Activated B cell treated with CpG ODN at 0.5 μM for 24 hours (primary cell): ENCODE data around the gene AMN. TPM values are rescaled to one million over a fixed set of nuclear protein-coding genes. Genes with fewer than 3 reads are reported as not detected.
"Not testable (repeated sequence)": the region's sequence is repeated elsewhere in the genome, so short reads cannot be mapped to it uniquely, and the experiment has no call there.

ENCODE experiments used
- ATAC-seq: fragments of 200-7000 bp; cut with Tn5 transposase; one replicate; pipeline ENCODE4 v1.10.0; 2021; ENCODE audit warnings: low read depth, mild to moderate bottlenecking, moderate library complexity
- CTCF ChIA-PET: fragments of 350-600 bp; sonication (Branson Sonifier 250); formaldehyde crosslinking; loops from one replicate; lab custom pipeline; 2021; ENCODE audit warnings: antibody characterized with exemption; lab: Charles Lee
- POLR2A ChIA-PET: fragments of 350-600 bp; sonication (Branson Sonifier 250); formaldehyde crosslinking; loops from one replicate; lab custom pipeline; 2021; ENCODE audit warnings: antibody characterized with exemption; lab: Charles Lee
- DNase-seq: peaks from one replicate; pipeline ENCODE4 v3.0.0; 2022
- H3K27ac Mint-ChIP-seq: one replicate; pipeline ENCODE4 v1.8.0; 2020; ENCODE audit warnings: mixed read lengths
- H3K27me3 Mint-ChIP-seq: one replicate; pipeline ENCODE4 v1.8.0; 2021; ENCODE audit warnings: mixed read lengths
- H3K36me3 Mint-ChIP-seq: one replicate; pipeline ENCODE4 v1.8.0; 2021; ENCODE audit warnings: low read depth, mixed read lengths
- H3K4me1 Mint-ChIP-seq: one replicate; pipeline ENCODE4 v1.8.0; 2021; ENCODE audit warnings: mixed read lengths
- H3K4me3 Mint-ChIP-seq: one replicate; pipeline ENCODE4 v1.8.0; 2020; ENCODE audit warnings: mild to moderate bottlenecking, mixed read lengths
- H3K9me3 Mint-ChIP-seq: one replicate; pipeline ENCODE4 v1.8.0; 2020; ENCODE audit warnings: mixed read lengths
- intact Hi-C: fragments of 100-400 bp; cut with micrococcal nuclease; formaldehyde crosslinking; loops from one replicate; pipeline ENCODE4 v1.15.1; 2024
- total RNA-seq: library from RNA; stranded (reverse); gene quantifications from 2 replicates; pipeline ENCODE4 v1.2.3, GENCODE V29; 2022
- TF ChIP-seq, protein P1 (sequence below): fragments of 200-600 bp; IDR thresholded peaks from one replicate; pipeline ENCODE4 v1.8.0; 2022; ENCODE audit warnings: antibody characterized with exemption, mild to moderate bottlenecking

AMN gene
- total RNA-seq, 1 donor from 2014 or later, result 4.4 TPM

DNA sequence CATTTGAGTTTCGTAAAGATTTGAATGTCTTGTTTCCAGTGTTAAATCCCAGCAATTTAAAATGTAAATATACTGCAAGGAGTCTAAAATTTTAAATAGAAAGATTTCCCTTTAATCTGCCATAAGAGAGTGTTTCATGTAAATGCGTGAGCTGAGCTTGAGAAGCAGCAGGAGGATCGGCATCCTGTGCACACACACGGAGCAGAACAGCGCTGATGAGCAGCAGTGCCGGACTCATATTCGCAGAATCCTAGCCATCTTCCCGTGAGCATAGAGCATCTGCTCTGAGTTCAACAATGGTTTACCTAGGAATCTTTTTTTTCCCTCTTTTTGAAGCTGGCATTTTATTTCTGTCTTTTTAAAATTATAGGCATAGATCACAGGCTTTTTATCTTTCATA lies 29.8 kb upstream of the AMN start:
- Mint-ChIP-seq H3K9me3 (no peaks in the 10 kb centered on the region), H3K4me3 (no peak overlapping the region), H3K36me3 (peaks cover 84% of the 10 kb centered on the region), H3K27ac (no peak overlapping the region), H3K27me3 (no peaks in the 10 kb centered on the region), H3K4me1 (peaks cover 10% of the 10 kb centered on the region)
- intact Hi-C loops, result no loop called here
- ChIA-PET POLR2A (interaction anchor here (0.6 to 0.7 kb wide), 2 partner anchors 75 to 124 kb away, joined by 3 to 6 read pairs; no protein-coding TSS in a partner anchor), CTCF (no interaction called here)
- DNase-seq (no peak), ATAC-seq (no peak)
- TF ChIP-seq, protein P1, sequence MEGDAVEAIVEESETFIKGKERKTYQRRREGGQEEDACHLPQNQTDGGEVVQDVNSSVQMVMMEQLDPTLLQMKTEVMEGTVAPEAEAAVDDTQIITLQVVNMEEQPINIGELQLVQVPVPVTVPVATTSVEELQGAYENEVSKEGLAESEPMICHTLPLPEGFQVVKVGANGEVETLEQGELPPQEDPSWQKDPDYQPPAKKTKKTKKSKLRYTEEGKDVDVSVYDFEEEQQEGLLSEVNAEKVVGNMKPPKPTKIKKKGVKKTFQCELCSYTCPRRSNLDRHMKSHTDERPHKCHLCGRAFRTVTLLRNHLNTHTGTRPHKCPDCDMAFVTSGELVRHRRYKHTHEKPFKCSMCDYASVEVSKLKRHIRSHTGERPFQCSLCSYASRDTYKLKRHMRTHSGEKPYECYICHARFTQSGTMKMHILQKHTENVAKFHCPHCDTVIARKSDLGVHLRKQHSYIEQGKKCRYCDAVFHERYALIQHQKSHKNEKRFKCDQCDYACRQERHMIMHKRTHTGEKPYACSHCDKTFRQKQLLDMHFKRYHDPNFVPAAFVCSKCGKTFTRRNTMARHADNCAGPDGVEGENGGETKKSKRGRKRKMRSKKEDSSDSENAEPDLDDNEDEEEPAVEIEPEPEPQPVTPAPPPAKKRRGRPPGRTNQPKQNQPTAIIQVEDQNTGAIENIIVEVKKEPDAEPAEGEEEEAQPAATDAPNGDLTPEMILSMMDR, result no peak

DNA sequence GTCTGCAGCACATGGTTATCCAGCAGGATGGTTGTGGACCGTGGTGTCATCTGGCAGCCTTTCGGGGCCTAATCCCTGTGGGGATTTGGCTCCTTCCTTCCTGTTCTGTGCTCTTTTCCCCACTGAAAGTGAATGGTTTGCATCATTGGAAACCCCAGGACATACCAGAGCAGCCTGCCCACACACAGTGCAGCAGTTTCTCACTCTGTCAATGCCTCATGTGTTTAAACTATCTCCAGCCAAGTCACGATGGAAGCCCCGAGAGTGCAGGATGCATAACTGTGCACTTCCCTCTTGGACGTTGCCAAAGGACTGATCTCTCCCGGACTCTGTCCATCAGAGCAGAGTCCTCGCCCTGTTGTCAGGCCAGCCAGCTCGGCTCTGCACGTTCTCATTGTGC lies 29.0 kb upstream of the AMN start:
- Mint-ChIP-seq H3K36me3 (peaks cover 82% of the 10 kb centered on the region), H3K27me3 (no peaks in the 10 kb centered on the region), H3K4me1 (peaks cover 17% of the 10 kb centered on the region), H3K4me3 (no peak overlapping the region), H3K9me3 (no peaks in the 10 kb centered on the region), H3K27ac (no peak overlapping the region)
- intact Hi-C loops, result no loop called here
- CTCF ChIA-PET, result no interaction called here
- TF ChIP-seq, protein P1, result no peak
- POLR2A ChIA-PET, result no interaction called here
- no peak for DNase-seq
- ATAC-seq, result no peak

DNA sequence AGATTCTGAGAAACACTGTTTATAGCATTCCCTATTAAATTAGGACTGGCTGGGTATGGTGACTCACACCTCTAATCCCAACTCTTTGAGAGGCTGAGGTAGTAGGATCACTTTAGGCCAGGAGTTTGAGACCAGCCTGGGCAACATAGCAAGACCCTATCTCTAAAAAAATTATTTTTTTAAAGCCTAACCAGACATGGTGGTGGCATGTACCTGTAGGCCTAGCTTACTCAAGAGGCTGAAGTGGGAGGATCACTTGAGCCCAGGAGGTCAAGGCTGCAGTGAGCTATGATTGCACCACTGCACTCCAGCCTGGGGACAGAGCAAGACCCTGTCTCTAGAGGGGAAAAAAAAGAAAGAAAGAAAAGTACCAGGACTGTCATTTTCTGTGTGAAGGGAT lies 25.7 kb upstream of the AMN start:
- peaks cover 49% of the 10 kb centered on the region for H3K4me1 Mint-ChIP-seq
- H3K4me3 Mint-ChIP-seq, ATAC-seq, H3K27ac Mint-ChIP-seq, H3K27me3 Mint-ChIP-seq, CTCF ChIA-PET, DNase-seq, intact Hi-C loops, H3K9me3 Mint-ChIP-seq: not testable (repeated sequence)
- POLR2A ChIA-PET, result interaction anchor here (1.2 kb wide), 1 partner anchor 53 kb away, joined by 3 read pairs; no protein-coding TSS in a partner anchor
- H3K36me3 Mint-ChIP-seq, result peaks cover 80% of the 10 kb centered on the region

DNA sequence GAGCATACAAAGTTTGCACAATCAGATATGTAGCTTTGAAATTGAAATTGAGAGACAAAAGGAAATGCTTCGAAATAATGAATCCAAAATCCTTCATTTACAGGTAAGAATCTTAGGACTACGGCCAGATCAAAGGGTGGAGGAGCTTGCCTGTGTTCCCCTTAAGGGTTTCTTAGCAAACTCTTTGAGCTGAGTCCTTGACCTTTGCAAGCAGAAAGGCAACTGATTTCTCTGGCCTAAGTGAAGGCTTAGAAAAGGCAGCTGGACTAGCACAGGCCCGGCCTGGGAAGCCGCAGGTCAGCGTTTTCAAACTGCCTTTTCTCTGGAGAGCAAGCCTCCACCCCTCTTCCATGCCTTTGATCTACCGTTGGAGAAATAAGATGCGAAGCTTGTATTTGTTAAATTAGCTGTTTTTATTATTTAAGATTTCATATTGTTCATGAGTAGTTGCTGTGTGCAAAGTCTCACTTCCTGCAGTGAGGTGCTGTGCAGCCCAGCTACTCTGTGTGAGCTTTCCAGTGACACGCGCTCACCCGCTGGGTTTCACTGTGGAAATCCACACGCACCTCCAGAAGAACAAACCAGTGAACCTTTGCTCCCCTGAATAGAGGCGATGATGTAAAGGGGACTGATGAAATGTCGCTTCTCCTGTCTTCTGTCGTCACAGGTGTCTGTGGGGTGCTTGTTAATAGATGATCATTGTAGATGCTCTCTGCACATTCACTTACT lies 25.0 kb upstream of the AMN start:
- Mint-ChIP-seq H3K4me1 (peaks cover 56% of the 10 kb centered on the region), H3K36me3 (peaks cover 77% of the 10 kb centered on the region), H3K27me3 (no peaks in the 10 kb centered on the region), H3K4me3 (no peak overlapping the region), H3K9me3 (no peaks in the 10 kb centered on the region), H3K27ac (peak overlapping the region; percentile 63)
- intact Hi-C loops, result no loop called here
- DNase-seq, result no peak
- ChIA-PET POLR2A (interaction anchor here (1.2 kb wide), 1 partner anchor 52 kb away, joined by 3 read pairs; no protein-coding TSS in a partner anchor), CTCF (interaction anchor here (0.6 kb wide), 1 partner anchor 825 kb away, joined by 3 read pairs; no protein-coding TSS in a partner anchor)
- TF ChIP-seq, protein P1, result no peak
- no peak for ATAC-seq

DNA sequence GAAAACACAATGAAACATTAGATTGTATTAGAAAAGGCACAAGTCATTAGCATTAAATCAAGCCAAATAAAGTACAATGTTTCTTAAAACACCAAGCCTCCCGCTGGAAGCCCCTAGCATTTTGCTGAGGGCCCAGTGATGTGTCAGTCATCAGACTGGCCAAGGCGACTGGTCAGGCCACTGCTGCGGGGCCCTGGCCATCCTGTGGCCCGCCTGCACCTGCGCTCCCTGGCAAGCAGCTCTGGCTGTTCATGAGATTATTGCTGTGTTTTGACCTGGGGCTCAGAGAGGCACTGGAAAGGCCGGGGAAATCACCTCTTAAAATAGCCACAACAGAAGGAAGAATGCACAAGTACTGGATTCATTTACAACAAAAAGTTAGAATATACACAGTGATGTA lies 24.2 kb upstream of the AMN start:
- DNase-seq (no peak), ATAC-seq (no peak)
- Mint-ChIP-seq H3K27me3 (no peaks in the 10 kb centered on the region), H3K9me3 (no peaks in the 10 kb centered on the region), H3K4me1 (peaks cover 65% of the 10 kb centered on the region), H3K27ac (peak overlapping the region; percentile 73), H3K36me3 (peaks cover 76% of the 10 kb centered on the region), H3K4me3 (peak overlapping the region; percentile 49)
- TF ChIP-seq, protein P1, result no peak
- CTCF ChIA-PET, result no interaction called here
- POLR2A ChIA-PET, result no interaction called here
- intact Hi-C loops, result no loop called here
